CD14-positive monocyte (primary cell): Measurements from ENCODE around the gene KDELR1. TPM values are rescaled to one million over a fixed set of nuclear protein-coding genes. Genes with fewer than 3 reads are reported as not detected.

Experiments used
- DNase-seq, 3 donors: peaks; one replicate each; pipeline ENCODE4 v3.0.0-alpha.2; 2011 to 2022
- H2AFZ ChIP-seq: 2 replicates; pipeline ENCODE4 v1.6.0; 2012; ENCODE audit warnings: mild to moderate bottlenecking, low read depth, low read length, inconsistent platforms; ENCODE audit not compliant: insufficient read depth, poor library complexity, severe bottlenecking
- H3K27ac ChIP-seq, 2 donors: 1 replicate in 1 of 2; 2 replicates in 1 of 2; pipeline ENCODE4 v1.5.1; 2012 to 2013; ENCODE audit warnings: low read length in 2 of 2, control low read depth in 1 of 2, inconsistent platforms in 1 of 2, low read depth in 1 of 2, mild to moderate bottlenecking in 1 of 2
- H3K27me3 ChIP-seq, 2 donors: one replicate each; pipeline versions ENCODE4 v1.6.0 to v1.6.1; 2011 to 2013; ENCODE audit warnings: low read length in 2 of 2; ENCODE audit not compliant: control insufficient read depth in 2 of 2, insufficient read depth in 2 of 2
- H3K36me3 ChIP-seq, 2 donors: replicated peaks in 1 of 2; 1 replicate in 1 of 2; 2 replicates in 1 of 2; pipeline versions ENCODE4 v1.5.1 to v1.6.1; 2012 to 2013; ENCODE audit warnings: low read length in 2 of 2, control low read depth in 1 of 2, inconsistent platforms in 1 of 2, mild to moderate bottlenecking in 1 of 2; ENCODE audit not compliant: insufficient read depth in 2 of 2, control insufficient read depth in 1 of 2
- H3K4me1 ChIP-seq, 2 donors: 1 replicate in 1 of 2; 2 replicates in 1 of 2; pipeline versions ENCODE4 v1.5.1 to v1.6.1; 2012 to 2013; ENCODE audit warnings: low read length in 2 of 2, control low read depth in 1 of 2, inconsistent platforms in 1 of 2, mild to moderate bottlenecking in 1 of 2, moderate library complexity in 1 of 2; ENCODE audit not compliant: insufficient read depth in 2 of 2, control insufficient read depth in 1 of 2
- H3K4me2 ChIP-seq: replicated peaks from 2 replicates; pipeline ENCODE3; 2012; ENCODE audit warnings: low read length, moderate library complexity, mild to moderate bottlenecking; ENCODE audit not compliant: poor library complexity, severe bottlenecking; ENCODE audit errors: extremely low read depth
- H3K4me3 ChIP-seq, 3 experiments: fragments of 200-600 bp in 1 of 3; sonication (generic) in 1 of 3; replicated peaks in 1 of 3; 1 replicate in 2 of 3; 2 replicates in 1 of 3; pipeline ENCODE4 v1.5.1; 2011 to 2013; ENCODE audit warnings: low read length in 3 of 3, mild to moderate bottlenecking in 3 of 3, control low read depth in 2 of 3, low read depth in 2 of 3, inconsistent platforms in 1 of 3, moderate library complexity in 1 of 3
- H3K79me2 ChIP-seq: 2 replicates; pipeline ENCODE4 v1.6.0; 2012; ENCODE audit warnings: mild to moderate bottlenecking, control low read depth, inconsistent platforms, low read length, moderate library complexity; ENCODE audit not compliant: insufficient read depth
- H3K9ac ChIP-seq: 2 replicates; pipeline ENCODE4 v1.6.0; 2017; ENCODE audit warnings: low read length, mild to moderate bottlenecking; ENCODE audit not compliant: insufficient read depth, poor library complexity, severe bottlenecking
- H3K9me3 ChIP-seq, 2 donors: replicated peaks in 1 of 2; 1 replicate in 1 of 2; 2 replicates in 1 of 2; pipeline versions ENCODE4 v1.5.1 to v1.6.1; 2012 to 2013; ENCODE audit warnings: low read length in 2 of 2, control low read depth in 1 of 2; ENCODE audit not compliant: control insufficient read depth in 1 of 2, insufficient read depth in 1 of 2
- H4K20me1 ChIP-seq: 2 replicates; pipeline ENCODE4 v1.6.0; 2012; ENCODE audit warnings: mild to moderate bottlenecking, low read length, control low read depth, moderate library complexity; ENCODE audit not compliant: insufficient read depth
- H3K27ac Mint-ChIP-seq, 7 donors: one replicate each; pipeline ENCODE4 v1.8.0; 2020; ENCODE audit warnings: mild to moderate bottlenecking in 7 of 7, mixed read lengths in 7 of 7, moderate library complexity in 6 of 7, inconsistent platforms in 2 of 7
- H3K27me3 Mint-ChIP-seq, 3 donors: one replicate each; pipeline ENCODE4 v1.8.0; 2021 to 2022; ENCODE audit warnings: low read depth in 3 of 3, mild to moderate bottlenecking in 3 of 3, mixed read lengths in 3 of 3, moderate library complexity in 3 of 3, inconsistent platforms in 1 of 3
- H3K36me3 Mint-ChIP-seq, 2 donors: one replicate each; pipeline ENCODE4 v1.8.0; 2020; ENCODE audit warnings: mixed read lengths in 2 of 2, inconsistent platforms in 1 of 2, mild to moderate bottlenecking in 1 of 2
- H3K4me1 Mint-ChIP-seq: one replicate; pipeline ENCODE4 v1.8.0; 2020; ENCODE audit warnings: mild to moderate bottlenecking, mixed read lengths
- H3K4me3 Mint-ChIP-seq, 2 donors: one replicate each; pipeline ENCODE4 v1.8.0; 2020; ENCODE audit warnings: mild to moderate bottlenecking in 2 of 2, mixed read lengths in 2 of 2, moderate library complexity in 1 of 2
- H3K9me3 Mint-ChIP-seq, 7 donors: one replicate each; pipeline ENCODE4 v1.8.0; 2020 to 2022; ENCODE audit warnings: mixed read lengths in 7 of 7, mild to moderate bottlenecking in 6 of 7, moderate library complexity in 6 of 7, inconsistent platforms in 2 of 7
- CTCF ChIP-seq: fragments of 200-600 bp; IDR thresholded peaks from one replicate; pipeline ENCODE4 v1.8.0; 2022; ENCODE audit warnings: antibody characterized with exemption, mild to moderate bottlenecking
- WGBS: methylation state at CpG from one replicate; pipeline ENCODE4 v1.1.5; 2013; ENCODE audit warnings: missing lambda C conversion rate; ENCODE audit not compliant: insufficient coverage; 5-methylcytosine and 5-hydroxymethylcytosine counted together
- intact Hi-C, 2 donors: fragments of 100-400 bp; cut with micrococcal nuclease; formaldehyde crosslinking; loops; one replicate each; pipeline versions ENCODE4 v1.15.0 to v1.15.1; 2023
- polyA plus RNA-seq, 3 donors: library from polyadenylated mRNA; depleted of rRNA in 1 of 3; unstranded in 2 of 3; stranded (reverse) in 1 of 3; fragments of 300-500 nt in 2 of 3; fragments of >200 nt in 1 of 3; fragmentation: Illumina TruSeq in 2 of 3; gene quantifications; 1 replicate in 2 of 3; 2 replicates in 1 of 3; pipeline ENCODE4 v1.2.3, GENCODE V29; 2012 to 2021

KDELR1 gene
- polyA plus RNA-seq, 3 donors, result 42.0 to 72.0 (median 51.3) TPM

DNA sequence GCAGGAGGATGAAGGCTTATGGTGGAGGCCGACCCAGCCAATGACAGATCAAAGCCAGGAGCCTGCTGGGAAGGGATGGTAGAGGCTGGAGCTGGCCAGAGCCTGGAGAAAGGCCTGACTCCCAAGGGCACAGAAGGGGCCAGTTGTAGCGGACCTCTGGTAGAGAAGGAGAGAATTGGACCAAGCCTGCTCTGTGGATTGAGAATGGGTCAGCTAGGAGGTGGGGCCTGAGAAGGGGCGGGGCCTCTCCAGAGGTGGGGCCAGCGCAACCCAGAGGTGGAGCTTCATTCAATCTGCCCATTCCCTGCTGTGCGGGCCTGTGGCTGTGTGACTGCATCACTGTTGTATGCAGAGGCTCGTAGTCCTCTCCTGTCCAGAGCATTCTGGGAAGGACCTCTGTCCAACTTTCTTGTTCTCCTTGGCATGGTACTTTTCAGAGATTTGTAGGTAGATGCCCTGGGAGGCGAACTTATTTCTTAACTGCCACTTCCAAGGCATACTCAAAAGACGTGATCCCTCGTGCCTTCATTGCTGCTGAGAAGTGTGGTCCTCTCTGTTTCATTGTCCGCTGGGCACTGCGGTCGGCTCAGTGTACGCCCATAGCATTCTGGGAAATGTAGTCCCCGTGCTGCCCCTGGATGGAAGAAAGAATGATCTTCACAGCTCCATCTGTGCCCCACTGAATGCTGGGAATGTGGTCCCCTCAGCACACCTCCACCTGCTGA is 8.8 kb upstream of the KDELR1 start:
- Mint-ChIP-seq H3K4me3 (peak overlapping the region; percentile 61 to 73), H3K36me3 (peaks cover 0 to 7% of the 10 kb centered on the region in 2 donors), H3K27me3 (peaks cover 32 to 35% (median 34%) of the 10 kb centered on the region in 3 donors), H3K9me3 (peaks cover 4 to 30% (median 12%) of the 10 kb centered on the region in 7 donors), H3K27ac (peak overlapping the region; percentile 45 to 93 (median 85)), H3K4me1 (peaks cover 39% of the 10 kb centered on the region)
- no peak overlapping the region for H2AFZ ChIP-seq
- H3K4me2 ChIP-seq, result peak overlapping the region; percentile 57
- peaks cover 32 to 39% of the 10 kb centered on the region in 2 donors for H3K4me1 ChIP-seq
- peak overlapping the region in 1 of 2 donors; percentile 17 for H3K27ac ChIP-seq
- no peak for DNase-seq
- no peaks in the 10 kb centered on the region for H3K79me2 ChIP-seq
- WGBS, result 60% methylated on average over 9 of the region's 14 CpGs
- H3K9ac ChIP-seq, result no peak overlapping the region
- peaks cover 4 to 9% of the 10 kb centered on the region in 2 donors for H3K9me3 ChIP-seq
- H3K36me3 ChIP-seq, result no peaks in the 10 kb centered on the region
- peaks cover 26 to 29% of the 10 kb centered on the region in 2 donors for H3K27me3 ChIP-seq
- no peak for TF ChIP-seq CTCF
- no peaks in the 10 kb centered on the region for H4K20me1 ChIP-seq
- intact Hi-C loops, result no loop called here
- H3K4me3 ChIP-seq, result peak overlapping the region in 1 of 3 experiments; percentile 57

DNA sequence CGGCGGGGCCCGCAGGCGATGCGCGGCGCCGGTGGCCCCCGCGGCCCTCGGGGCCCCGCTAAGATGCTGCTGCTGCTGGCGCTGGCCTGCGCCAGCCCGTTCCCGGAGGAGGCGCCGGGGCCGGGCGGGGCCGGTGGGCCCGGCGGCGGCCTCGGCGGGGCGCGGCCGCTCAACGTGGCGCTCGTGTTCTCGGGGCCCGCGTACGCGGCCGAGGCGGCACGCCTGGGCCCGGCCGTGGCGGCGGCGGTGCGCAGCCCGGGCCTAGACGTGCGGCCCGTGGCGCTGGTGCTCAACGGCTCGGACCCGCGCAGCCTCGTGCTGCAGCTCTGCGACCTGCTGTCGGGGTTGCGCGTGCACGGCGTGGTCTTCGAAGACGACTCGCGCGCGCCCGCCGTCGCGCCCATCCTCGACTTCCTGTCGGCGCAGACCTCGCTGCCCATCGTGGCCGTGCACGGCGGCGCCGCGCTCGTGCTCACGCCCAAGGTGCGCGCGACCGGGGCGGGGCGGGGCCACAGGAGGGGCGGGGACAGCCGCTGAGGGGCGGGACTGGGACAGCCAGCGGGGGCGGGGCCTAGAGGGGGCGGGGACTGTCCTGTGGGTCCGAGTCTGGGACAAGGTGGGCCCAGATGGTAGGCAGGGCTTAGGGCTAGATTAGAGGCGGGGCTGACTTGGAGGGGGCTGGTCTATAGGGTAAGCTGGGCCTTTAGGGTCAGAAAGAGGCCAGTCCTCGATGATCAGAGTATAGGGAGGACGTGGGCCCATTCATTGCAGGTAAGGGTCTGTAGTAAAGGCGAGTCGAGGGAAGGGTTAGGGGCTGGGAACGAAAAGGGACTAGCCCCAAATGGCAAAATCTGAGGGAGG is 7.3 kb upstream of the KDELR1 start:
- Mint-ChIP-seq H3K9me3 (peaks cover 4 to 41% (median 14%) of the 10 kb centered on the region in 7 donors), H3K27me3 (peaks cover 48 to 51% (median 48%) of the 10 kb centered on the region in 3 donors), H3K4me3 (peak overlapping the region; percentile 23 to 94), H3K36me3 (peaks cover 0 to 10% of the 10 kb centered on the region in 2 donors), H3K27ac (peak overlapping the region; percentile 52 to 93 (median 88)), H3K4me1 (peaks cover 44% of the 10 kb centered on the region)
- Histone ChIP-seq H3K9ac (peak overlapping the region; percentile 19), H3K27me3 (peaks cover 37 to 44% of the 10 kb centered on the region in 2 donors), H3K4me3 (peak overlapping the region; percentile 17 to 73 (median 36)), H2AFZ (peak overlapping the region; percentile 87), H3K4me1 (peaks cover 39 to 45% of the 10 kb centered on the region in 2 donors), H3K79me2 (no peaks in the 10 kb centered on the region), H3K36me3 (no peaks in the 10 kb centered on the region), H4K20me1 (no peaks in the 10 kb centered on the region), H3K4me2 (peak overlapping the region; percentile 72), H3K27ac (no peak overlapping the region), H3K9me3 (peaks cover 4 to 15% of the 10 kb centered on the region in 2 donors)
- peak; percentile 70 to 80 (median 80) for DNase-seq
- 6% methylated on average over 94 of the region's 104 CpGs for WGBS
- no peak for TF ChIP-seq CTCF
- intact Hi-C loops, result loop anchor here in 1 of 2 donors (10.0 kb wide), 1 partner anchor 46 kb away; the partner anchor contains the start of gene GRWD1
